Measurements from ENCODE around the gene SPATA20. TPM values are rescaled to one million over a fixed set of nuclear protein-coding genes. Genes with fewer than 3 reads are reported as not detected.

Gene SPATA20
- total RNA-seq, 2 experiments from 2014 or later = 7.9 to 8.3 TPM

DNA sequence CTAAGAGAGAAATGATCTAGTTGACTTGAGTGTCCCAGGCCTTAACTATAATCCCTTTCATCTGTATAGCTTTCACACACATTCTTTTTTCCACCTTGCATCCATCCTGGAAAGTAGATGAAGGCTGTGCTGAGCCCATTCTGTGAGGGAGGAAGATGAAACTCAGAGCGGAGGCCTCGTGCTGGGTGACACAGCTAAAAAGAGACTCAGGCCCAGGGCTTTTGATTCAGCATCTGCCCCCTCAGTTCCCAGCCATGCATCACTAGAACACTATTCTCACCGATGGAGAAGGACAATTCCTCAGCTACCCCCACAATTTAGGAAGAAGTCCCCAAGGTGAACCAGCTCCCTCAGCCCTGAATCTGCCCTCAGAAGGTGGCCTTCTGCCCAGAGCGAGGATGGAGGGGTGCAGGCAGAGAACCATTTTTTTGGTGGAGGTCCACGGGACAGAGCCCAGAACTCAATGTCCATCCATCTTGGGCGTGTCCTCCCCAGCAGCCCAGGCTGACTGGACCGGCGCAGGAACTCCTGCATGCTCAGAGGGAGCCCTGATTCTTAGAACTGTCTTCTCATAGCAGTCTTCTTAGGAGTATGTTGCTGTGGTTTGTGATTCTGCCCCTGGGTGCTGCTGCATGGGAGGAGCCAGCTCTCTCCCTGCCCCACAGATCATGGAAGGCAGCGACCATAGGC is 44.5 kb upstream of the SPATA20 start:
- no peak for DNase-seq (ENCODE audit: low spot score)
- Histone ChIP-seq H3K4me1 (ENCODE audit: insufficient read depth, low read length, poor library complexity, severe bottlenecking) (peaks cover 2% of the 10 kb centered on the region), H4K20me1 (ENCODE audit: insufficient read depth, low read length) (no peaks in the 10 kb centered on the region), H3K9me3 (ENCODE audit: low read length) (peaks cover 4% of the 10 kb centered on the region; the same call in 1 of the 2 replicates), H3K36me3 (ENCODE audit: insufficient read depth, low read length) (no peaks in the 10 kb centered on the region), H2AFZ (ENCODE audit: low read length) (no peak overlapping the region), H3K27ac (ENCODE audit: low read depth, low read length, poor library complexity, severe bottlenecking) (no peak overlapping the region), H3K4me3 (ENCODE audit: low read depth, low read length, poor library complexity, severe bottlenecking) (no peak overlapping the region), H3K4me2 (ENCODE audit: low read length) (no peak overlapping the region), H3K79me2 (ENCODE audit: insufficient read depth, low read depth, low read length) (no peaks in the 10 kb centered on the region), H3K9me2 (ENCODE audit: insufficient read depth, low read length) (no peaks in the 10 kb centered on the region)
- intact Hi-C loops (cut with micrococcal nuclease; ENCODE audit: unreplicated experiment) = no loop called here
- ChIA-PET POLR2A (no interaction called here), CTCF (ENCODE audit: unreplicated experiment) (no interaction called here)
- TF ChIP-seq, protein P1, sequence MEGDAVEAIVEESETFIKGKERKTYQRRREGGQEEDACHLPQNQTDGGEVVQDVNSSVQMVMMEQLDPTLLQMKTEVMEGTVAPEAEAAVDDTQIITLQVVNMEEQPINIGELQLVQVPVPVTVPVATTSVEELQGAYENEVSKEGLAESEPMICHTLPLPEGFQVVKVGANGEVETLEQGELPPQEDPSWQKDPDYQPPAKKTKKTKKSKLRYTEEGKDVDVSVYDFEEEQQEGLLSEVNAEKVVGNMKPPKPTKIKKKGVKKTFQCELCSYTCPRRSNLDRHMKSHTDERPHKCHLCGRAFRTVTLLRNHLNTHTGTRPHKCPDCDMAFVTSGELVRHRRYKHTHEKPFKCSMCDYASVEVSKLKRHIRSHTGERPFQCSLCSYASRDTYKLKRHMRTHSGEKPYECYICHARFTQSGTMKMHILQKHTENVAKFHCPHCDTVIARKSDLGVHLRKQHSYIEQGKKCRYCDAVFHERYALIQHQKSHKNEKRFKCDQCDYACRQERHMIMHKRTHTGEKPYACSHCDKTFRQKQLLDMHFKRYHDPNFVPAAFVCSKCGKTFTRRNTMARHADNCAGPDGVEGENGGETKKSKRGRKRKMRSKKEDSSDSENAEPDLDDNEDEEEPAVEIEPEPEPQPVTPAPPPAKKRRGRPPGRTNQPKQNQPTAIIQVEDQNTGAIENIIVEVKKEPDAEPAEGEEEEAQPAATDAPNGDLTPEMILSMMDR (conservative IDR thresholded peaks at IDR 0.05; ENCODE audit: low read length) = no peak
- TF ChIP-seq EZH2phosphoT487 (IDR thresholded peaks at IDR 0.05; ENCODE audit: borderline replicate concordance, low read depth, low read length) = no peak
- BruUV-seq (replicated peaks) = no TSS peak

DNA sequence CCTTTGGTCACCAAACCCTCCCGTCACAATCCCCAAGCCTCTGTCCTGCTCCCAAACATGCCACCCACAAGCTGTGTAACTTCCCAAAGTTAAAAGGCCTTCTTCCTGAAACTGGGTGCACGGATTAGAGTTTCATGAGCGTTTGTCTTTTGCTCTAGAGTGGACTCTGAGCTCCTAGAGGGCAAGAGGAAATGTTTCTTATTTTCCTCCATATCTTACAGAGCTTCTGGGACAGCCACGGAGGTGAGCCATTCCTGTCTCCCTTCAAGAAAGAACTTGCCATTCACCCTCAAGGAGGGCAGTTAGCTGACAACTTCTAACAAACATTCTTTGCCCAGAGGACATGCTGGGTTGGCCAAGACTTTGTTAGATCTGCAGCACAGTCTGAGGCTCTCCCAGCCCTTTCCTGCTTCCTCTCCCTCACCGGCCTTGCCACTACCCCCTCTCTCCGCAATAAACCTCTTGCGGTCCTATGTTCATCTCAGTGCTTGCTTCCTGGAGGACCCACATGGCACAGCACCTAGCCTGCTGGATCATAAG is 41.3 kb upstream of the SPATA20 start:
- Histone ChIP-seq H2AFZ (ENCODE audit: low read length) (no peak overlapping the region), H3K4me3 (ENCODE audit: low read depth, low read length, poor library complexity, severe bottlenecking) (no peak overlapping the region), H3K4me1 (ENCODE audit: insufficient read depth, low read length, poor library complexity, severe bottlenecking) (peaks cover 15% of the 10 kb centered on the region), H4K20me1 (ENCODE audit: insufficient read depth, low read length) (no peaks in the 10 kb centered on the region), H3K79me2 (ENCODE audit: insufficient read depth, low read depth, low read length) (no peaks in the 10 kb centered on the region), H3K9me2 (ENCODE audit: insufficient read depth, low read length) (no peaks in the 10 kb centered on the region), H3K27ac (ENCODE audit: low read depth, low read length, poor library complexity, severe bottlenecking) (no peak overlapping the region), H3K4me2 (ENCODE audit: low read length) (no peak overlapping the region), H3K36me3 (ENCODE audit: insufficient read depth, low read length) (no peaks in the 10 kb centered on the region), H3K9me3 (ENCODE audit: low read length) (no peaks in the 10 kb centered on the region)
- no TSS peak for BruUV-seq (replicated peaks)
- TF ChIP-seq, protein P1 (conservative IDR thresholded peaks at IDR 0.05; ENCODE audit: low read length) = no peak
- TF ChIP-seq EZH2phosphoT487 (IDR thresholded peaks at IDR 0.05; ENCODE audit: borderline replicate concordance, low read depth, low read length) = no peak
- POLR2A ChIA-PET = interaction anchor here (1.3 kb wide), 1 partner anchor 12 kb away, joined by 3 read pairs; no protein-coding TSS in a partner anchor
- no peak for DNase-seq (ENCODE audit: low spot score)
- CTCF ChIA-PET (ENCODE audit: unreplicated experiment) = no interaction called here
- intact Hi-C loops (cut with micrococcal nuclease; ENCODE audit: unreplicated experiment) = no loop called here

DNA sequence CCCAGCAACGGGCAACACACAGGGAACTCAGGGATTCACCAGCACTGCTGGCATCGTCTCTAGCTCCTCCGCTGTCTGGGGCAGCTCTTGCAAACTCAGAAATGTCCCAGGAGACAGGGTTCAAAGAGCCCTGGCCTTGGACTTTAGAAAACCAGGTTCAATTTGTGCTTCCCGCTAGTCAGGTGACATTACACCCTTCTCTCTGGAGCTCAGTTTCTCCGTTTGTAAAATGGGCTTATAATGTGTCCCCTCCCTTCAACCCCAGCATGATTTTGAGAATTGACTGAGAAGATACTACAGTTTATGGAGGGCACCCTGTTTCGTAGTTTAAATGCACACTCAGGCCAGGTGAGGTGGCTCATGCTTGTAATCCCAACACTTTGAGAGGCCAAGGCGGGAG is 40.7 kb upstream of the SPATA20 start:
- Histone ChIP-seq H4K20me1 (ENCODE audit: insufficient read depth, low read length) (no peaks in the 10 kb centered on the region), H3K4me3 (ENCODE audit: low read depth, low read length, poor library complexity, severe bottlenecking) (no peak overlapping the region), H3K79me2 (ENCODE audit: insufficient read depth, low read depth, low read length) (no peaks in the 10 kb centered on the region), H3K36me3 (ENCODE audit: insufficient read depth, low read length) (no peaks in the 10 kb centered on the region), H3K4me1 (ENCODE audit: insufficient read depth, low read length, poor library complexity, severe bottlenecking) (peaks cover 15% of the 10 kb centered on the region), H2AFZ (ENCODE audit: low read length) (no peak overlapping the region), H3K9me3 (ENCODE audit: low read length) (no peaks in the 10 kb centered on the region), H3K27ac (ENCODE audit: low read depth, low read length, poor library complexity, severe bottlenecking) (no peak overlapping the region), H3K4me2 (ENCODE audit: low read length) (no peak overlapping the region), H3K9me2 (ENCODE audit: insufficient read depth, low read length) (no peaks in the 10 kb centered on the region)
- CTCF ChIA-PET (ENCODE audit: unreplicated experiment) = no interaction called here
- BruUV-seq (replicated peaks) = no TSS peak
- DNase-seq (ENCODE audit: low spot score) = no peak
- POLR2A ChIA-PET = interaction anchor here (0.6 kb wide), 2 partner anchors 11 to 20 kb away, joined by 3 read pairs; no protein-coding TSS in a partner anchor
- TF ChIP-seq, protein P1 (conservative IDR thresholded peaks at IDR 0.05; ENCODE audit: low read length) = no peak
- TF ChIP-seq EZH2phosphoT487 (IDR thresholded peaks at IDR 0.05; ENCODE audit: borderline replicate concordance, low read depth, low read length) = no peak
- intact Hi-C loops (cut with micrococcal nuclease; ENCODE audit: unreplicated experiment) = no loop called here

Measured in OCI-LY7 (cell line).